Fibroblast of skin of right quadriceps (primary cell): ENCODE measurements around the gene NANOS2.

Source experiments
- DNase-seq: peaks from one replicate; pipeline ENCODE4 v3.0.0-alpha.2; 2013

NANOS2 gene

DNA sequence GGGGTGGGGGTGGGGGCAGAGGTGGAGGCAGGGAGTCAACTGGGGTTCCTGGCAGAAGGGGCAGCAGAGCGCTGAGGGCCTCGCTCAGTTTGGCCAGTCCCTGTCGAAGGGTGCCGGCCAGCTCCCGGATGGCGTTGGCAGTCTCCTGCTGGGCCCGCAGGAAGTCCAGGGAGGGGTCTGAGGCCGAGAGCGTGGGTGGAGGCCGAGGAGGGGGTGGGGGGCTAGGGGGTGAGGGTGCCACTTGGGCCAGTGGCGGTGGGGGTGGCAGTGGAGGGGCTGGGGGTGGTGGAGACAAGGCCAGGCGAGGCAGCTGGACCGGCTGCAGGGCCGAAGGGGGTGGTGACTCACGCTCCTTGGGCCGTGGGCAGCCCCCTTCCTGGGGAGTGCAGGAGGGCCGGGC, 23.7 kb downstream of the NANOS2 start:
- no peak for DNase-seq

DNA sequence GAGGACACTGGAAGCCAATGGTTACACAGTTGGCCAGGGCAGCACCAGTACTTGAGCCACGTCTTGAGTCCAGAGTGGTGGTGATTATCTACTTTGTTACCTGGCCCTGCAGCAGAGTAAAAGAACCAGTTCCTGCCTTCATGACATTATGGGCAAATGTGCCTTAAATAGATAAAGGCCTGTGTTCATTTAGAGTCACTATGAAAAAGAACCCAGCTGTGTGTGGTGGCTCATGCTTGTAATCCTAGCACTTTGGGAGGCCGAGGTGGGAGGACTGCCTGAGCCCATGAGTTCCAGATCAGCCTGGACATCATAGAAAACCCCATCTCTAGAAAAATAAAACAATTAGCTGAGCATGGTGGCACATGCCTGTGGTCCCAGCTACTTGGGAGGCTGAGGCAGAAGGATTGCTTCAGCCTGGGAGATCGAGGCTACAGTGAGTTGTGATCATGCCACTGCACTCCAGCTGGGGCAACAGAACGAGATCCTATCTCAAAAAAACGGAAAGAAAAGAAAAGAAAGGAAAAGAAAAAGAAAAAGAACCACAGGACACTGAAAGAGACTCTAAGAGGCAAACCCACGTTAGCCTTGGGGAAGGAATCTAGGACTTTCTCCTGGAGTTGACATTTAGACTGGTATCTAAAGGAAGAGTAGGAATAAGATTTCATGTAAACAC, 25.2 kb downstream of the NANOS2 start:
- DNase-seq, result no peak

DNA sequence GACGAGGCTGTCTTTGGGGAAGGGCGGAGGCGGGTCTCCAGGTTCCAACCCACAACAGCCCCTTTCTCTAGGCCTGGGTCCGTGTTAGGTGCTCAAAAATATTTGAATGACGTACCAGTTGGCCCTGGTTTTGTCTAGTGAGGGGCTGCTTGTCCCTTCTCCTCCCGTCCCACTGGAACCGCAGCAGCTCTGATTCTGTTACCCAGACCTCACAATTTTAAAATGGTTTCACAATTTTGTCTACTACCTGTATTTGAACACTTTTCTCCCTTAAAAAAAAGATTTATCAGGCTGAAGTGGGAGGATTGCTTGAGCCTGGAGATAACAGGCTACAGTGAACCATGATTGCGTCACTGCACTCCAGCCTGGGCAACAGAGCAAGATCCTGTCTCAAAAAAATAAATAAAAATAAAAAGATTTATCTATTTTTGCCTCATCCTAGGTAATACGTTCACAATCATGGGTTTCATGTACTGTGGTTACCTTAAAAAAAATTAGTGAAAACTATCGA, 27.3 kb downstream of the NANOS2 start:
- no peak for DNase-seq

DNA sequence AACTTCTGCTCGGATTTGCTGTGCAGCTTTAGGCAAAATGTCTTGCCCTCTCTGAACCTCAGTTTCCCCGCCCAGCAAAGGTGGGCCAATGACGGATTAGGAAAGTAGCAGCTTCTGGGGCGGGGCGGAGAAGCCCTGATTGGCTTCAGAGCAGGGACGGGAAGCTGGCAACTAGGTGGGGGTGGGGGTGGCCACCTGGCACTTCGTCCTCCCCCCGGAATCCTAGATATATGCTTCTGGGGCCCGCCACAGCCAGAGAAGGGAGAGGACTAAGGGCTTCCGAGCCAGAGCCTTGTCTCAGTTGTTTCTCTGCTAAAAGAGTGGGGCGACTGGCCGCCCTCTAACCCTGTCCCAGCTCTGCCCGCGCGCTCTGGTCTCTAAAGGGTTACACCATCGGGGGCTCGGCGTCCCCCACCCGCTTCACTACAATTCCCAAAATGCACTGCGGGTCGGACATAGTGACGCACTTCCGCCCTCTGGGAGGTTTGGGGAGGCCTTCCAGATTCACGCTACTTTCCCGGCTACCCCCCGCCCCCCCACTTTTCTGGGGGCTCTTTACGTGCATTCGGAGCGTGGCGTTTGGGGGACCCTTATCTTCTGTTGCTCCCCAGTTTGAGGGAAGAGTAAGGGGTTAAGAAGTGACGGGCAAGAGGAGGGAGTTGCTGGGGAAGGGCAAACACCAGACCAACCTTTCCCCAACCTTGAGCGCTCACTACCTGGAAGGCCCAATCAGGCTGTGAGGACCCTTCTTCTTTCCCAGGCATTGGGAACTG, 28.0 kb downstream of the NANOS2 start:
- peak; percentile 95 for DNase-seq

DNA sequence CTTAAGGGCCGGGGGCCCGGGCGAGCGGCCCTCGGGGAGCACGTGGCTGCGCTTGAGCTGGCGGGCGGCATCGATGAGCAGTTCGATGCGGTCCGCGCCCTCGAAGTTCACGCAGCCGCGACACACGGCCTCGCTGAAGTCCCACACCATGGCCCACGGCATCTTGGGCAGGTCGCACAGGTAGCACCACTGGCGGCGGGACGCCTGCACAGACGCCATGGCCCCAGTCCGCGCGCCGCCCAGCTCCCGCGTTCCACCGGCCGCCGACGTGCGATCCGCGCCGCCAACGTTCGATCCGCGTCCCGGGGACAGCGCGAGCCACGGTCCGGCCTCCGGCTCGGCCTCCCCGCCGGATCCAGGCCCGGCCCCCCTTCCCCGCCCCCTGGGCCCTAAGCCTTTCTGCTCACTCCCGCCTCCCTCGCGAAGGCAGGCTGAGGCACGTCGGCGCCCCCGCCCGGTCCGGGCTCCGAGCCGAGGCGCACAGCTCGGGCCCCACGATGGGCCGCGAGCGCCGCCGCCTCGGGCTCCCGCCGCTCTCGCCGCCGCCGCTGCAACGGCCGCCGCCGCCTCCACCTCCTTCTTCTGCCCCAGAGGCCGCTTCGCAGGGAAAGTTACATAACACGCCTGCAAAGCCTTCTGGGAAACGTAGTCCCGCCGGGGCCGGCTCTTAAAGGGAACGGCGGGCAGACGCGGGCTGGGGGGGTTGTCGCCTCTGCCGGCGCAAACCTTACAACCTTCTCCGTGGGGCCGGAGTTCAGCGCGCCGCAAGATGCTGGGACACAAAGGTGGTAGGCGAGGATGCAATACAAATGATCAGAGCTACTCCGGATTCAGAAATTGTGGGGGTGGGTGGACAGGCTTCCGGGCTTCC, 28.8 kb downstream of the NANOS2 start, which contains the start of gene IRF2BP1:
IRF2BP1 (minus strand) TSS at position 586 of the 871 bp plus-strand sequence; CDS start at position 219, 367 bp downstream.
- DNase-seq, result peak; percentile 92

DNA sequence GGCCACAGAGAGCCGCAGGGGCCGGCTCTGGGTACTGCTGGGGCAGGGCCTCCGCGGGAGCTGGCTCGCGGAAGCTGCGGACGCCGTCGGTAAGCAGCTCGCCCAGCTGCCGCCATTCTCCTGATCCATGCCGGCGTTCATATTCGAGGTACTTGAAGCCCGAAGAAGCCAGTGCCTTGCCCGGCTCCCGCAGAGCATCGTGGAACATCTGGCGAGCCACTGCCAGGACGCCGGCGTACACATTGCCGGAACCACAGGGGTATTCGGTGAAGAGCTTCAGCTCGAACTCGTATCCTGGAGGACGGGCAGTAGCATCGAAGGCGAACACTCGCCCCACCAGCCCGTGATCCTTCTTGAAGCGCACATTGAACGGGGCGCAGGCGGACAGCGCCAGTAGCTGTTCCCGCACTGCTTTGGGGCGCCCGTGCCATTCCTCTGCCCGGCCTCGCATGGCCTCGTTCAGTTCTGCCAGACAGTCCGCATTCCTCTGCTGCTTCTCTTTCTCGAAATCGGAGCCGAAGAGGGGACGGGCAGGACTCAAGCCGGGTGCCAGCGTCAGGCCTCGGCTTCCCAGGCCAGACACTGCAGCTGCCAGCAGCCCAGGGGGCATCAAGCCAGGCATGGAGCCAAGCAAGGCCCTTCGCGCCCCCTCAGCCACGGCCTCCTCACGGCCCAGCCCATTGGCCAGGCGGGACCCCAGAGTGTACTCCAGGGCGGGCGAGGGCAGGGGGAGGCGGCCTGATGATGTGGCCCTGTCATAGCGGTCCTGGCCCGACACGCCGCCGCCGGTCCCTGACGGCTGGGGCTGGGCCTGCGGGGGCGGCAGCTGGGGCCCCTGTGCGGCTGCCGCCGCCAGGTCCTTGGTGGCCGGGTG, 29.7 kb downstream of the NANOS2 start:
- no peak for DNase-seq

DNA sequence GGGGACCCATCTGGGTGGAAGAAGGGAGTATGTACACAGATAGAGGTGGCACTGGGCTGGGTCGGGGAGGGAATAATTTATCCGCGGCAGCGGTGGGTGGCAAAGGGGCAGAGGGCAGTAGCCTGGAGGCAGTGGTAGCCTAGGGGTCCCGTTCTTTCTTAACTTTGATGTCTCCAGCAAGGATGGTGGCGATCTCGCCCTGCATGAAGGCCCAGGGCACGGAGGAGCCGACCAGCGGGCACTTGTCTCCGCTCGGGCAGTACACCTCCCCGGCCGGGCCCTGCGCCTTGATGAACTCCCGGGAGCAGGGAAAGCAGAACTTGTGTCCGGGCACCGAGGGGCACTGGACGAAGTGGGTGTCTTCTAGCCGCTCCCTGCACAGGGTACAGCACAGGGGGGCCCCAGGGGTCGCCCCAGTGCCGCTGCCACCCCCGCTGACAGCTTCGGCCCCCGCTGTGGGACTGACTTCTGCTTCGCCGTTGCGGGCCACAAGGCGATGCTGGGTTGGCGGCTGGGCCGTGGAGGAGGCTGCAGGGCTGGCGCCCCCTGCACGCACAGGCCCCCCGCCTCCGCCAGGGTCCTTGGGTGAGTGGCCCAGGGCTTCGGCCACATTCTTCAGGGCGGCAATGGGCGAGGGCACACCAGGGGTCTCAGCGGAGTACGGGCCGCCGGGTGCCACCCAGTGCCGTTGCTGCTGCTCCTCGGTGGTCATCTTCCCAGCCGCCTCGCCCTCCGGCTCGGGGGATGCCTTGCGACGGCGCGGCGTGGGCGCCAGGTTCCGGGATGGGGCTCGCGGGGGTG, 30.5 kb downstream of the NANOS2 start:
- no peak for DNase-seq

DNA sequence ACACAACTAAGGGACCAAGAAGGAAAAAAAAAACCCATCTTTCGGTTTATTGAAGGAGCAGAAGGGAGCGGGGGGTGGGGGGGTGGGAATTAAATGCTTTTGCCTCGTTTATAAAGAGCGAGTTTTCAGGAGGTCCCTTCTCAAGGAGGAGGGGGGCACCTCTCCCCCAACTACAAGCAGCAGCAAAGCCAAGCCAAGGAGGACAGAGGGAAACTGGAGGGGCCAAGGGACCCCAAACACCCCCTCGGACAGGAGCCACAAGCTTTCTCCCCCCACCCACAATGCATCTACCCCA, 31.0 kb downstream of the NANOS2 start:
- DNase-seq, result no peak

DNA sequence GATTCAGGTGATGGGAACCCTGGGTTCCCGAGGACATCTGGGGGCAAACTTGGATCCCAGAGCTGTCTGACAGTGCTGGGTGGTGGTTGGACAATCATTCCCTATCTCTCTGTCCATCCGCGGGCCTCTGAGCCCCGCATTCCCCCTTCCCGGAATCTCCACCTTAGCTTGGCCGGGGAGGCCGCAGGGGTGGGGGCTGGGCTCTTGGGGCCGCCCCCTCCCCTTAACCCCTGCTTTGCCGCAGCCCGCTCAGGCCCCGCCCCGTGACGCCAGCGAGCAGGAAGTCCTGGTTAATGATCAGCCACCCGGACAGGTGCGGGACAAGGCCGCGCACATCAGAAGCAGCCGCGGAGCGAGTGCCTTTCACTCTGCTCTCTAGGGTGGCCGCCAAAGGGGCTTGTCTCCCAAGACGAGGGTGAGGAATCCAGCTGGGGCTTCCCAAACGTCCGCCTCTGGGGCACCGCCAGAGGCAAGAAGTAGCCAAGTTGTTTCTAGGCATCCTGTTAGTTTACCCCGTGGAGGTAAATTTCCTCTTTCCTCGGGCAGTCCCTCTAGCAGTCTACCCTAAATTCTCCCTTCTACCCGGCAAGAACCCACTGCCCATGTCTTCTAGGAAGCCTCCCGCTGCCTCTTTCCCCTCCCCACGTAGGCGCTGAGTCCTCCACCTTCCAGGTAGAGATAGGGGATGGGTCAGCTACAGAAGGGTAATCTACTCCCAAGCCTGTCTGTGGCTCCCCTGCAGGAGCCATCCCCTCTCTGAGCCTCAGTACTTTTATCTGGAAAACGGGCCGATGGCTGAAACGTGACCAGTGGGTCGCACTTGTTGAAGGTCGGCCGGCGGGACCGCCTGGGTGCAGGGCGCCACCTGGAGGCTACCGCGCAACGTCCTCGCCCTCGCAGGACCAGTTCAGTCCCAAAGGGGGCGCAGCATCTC, 31.7 kb downstream of the NANOS2 start:
- peak; percentile 81 for DNase-seq

DNA sequence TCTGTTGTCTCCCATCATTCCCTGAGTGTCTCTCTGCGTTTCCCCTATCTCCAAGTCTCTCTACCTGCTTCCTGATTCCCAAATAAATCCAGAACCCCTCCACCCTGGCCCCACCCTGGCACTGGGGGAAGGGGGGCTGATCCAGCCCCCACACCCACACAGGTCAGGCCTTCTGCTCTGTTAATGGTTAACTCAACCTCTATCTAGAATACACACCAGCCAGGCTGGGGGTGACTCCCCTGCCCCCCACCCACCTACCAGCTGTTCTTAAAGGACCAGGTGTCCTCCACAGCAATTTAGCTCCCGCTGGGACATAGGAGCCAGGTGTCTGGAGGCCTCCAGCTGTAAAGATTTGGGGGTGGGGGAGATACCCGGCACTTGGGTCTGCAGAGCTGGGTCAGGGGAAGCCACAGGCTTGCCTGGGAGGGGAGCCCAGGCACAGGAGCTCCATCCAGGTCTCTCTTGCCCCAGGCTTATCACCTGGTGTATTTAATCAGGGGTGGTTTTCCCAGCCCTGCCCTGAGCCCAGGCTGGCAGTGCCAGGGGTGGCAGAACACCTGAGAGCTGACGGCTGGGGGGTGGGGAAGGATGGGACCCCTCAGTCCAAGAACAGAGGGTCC, 32.6 kb downstream of the NANOS2 start:
- DNase-seq, result no peak

DNA sequence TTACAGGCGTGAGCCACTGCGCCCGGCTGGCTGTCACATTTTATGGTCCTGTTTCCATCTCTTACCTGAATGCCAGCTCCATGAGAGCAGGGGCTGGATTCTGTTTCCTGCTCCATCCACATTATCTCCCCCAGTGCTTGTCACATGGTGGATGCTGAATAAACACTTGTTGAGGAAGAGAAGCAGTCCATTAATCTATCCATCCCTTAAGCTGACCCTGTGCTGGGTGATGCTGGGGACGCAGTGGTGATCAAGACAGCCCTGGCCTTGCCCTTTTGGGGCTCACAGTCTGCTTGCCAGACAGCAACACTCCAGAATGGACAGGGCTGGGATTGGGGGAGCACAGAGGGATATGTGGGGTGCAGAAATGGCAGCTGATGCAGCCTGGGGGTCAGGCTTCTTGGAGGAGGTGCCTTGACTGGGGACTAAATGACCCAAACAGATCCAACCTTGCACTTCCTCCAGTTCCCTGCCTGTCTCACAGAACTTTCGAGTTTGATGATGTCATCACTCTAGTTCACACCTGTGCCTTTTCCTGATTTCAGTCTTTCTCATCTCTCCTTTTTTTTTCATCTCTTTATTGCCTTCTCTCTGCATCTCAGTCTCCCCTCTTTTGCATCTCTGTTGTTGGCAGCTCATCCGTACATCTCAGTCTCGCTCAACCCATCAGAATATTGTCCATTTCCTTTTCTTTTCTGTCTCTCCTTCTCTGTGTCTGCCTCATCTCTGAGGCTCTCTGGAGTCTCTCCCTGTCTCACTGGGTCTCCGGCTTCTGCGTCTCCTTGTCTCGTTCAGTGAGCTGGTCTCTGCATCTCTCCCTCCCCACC, 33.3 kb downstream of the NANOS2 start:
- no peak for DNase-seq

DNA sequence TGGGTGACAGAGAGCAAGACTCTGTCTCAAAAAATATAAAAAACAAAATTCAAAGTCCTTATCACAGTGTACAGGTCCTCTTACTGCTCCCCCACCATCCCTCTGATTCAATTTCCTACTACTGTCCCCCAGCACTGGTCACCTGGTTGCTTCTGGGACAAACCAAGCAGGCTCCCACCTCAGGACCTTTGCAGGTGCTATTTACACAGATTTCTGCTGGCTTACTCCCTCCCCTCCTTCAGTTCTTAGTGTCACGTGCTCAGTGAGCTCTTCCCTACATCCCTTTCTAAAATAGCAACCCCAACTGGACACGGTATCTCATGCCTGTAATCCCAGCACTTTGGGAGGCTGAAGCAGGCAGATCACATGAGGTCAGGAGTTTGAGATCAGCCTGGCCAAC, 34.6 kb downstream of the NANOS2 start:
- DNase-seq, result no peak

DNA sequence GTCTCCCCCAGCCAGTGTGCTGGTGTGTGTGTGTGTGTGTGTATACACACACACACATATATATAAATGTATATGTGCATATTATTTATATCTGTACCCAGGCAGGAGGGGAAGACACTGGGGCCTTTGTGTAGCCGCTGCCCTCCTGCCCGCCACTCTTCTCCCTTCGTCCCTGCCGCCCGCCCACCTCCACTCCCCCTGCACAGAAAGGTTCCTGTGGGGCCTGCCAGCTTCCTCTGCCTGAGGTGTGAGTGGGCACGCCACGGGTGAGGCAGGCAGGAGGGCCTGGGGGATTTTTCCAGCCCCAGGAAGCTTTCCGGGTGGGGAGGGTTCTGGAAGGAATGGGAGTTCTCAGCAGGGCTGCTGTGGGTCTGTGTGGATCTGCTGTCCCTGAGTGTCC, 35.5 kb downstream of the NANOS2 start:
- no peak for DNase-seq

DNA sequence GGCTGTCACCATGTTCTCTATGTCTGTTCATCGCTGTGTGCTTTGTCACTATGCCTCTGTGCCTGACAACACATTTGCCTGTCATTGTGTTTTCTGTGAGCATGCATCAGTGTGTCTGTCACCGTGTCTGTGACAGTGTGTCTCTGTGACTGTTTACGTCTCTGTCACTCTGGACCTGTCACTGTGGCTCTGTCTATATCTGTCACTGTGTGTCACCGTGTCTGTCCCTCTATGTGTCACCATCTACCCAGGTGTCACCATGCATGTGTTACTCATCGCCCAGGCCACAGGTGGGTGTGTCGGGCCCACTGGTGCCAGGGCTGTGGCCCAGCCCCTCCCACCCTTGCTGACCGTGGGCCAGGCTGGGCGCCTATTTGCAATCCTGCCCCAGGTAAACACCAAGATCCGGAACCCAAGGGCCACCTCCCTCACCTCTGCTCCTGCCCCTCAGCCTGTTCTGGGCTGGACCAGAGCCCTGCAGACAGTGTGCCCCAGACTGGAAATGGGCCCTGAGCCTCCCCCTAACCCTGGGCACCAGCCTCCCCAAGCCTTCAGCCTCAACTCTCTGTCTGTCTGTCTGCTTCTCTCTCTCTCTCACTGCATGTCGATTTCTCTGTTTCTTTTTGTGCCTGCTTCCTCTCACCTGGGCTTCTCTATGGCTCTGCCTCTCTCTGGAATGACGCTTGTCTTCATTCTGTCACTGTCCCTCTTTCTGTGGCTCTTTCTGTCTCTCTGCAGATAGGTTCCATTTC, 36.4 kb downstream of the NANOS2 start:
- DNase-seq, result no peak

DNA sequence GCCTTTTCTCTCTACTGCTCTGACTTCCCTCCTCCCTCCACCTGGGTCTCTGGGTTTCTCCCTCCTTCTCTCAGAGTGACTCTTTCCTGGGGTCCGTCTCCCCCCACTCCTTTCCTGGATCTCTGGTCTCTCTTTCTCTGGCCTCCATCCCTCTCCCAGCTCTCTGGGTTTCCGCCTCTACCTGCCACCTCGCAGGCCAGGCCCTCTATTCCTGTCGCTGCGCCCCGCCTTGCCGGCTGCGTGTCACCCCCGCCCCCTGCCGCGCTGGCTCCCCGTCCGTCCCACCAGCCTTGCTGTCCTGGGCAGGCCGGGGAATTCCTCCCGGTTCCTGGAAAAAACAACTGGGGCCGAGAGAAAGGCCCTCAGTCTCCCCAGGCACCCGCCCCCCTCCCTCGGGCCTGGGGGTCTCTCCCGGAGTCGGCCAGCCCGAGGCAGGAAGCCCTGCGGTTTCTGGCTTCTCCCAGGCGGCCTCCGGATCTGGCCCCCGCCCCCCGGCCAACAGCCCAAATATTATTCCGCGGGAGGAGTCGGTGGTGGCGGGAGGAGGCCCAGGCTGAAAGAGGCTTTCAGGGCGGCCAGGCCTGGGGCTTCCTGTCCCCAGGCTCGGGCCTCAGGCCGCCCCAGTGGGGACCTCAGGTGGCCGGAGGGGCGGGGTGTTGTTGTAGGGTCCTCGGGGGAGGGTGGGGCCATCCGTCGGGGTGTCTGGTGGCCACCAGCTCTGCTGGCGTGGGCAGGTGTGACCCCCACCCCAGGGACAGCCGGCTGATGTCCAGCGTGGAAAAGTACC, 38.0 kb downstream of the NANOS2 start:
- DNase-seq, result peak; percentile 71

DNA sequence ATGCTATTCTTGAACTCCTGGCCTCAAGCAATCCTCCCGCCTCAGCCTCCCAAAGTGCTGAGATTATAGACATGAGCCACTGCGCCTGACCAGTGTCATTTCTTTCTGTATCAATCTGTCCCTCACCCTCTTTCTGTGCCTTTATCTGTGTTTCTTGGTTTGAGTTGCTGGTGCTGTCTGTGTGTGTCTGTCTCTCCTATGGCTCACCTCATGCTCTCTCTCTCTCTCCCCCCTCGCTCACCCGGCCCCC, 38.5 kb downstream of the NANOS2 start:
- no peak for DNase-seq

DNA sequence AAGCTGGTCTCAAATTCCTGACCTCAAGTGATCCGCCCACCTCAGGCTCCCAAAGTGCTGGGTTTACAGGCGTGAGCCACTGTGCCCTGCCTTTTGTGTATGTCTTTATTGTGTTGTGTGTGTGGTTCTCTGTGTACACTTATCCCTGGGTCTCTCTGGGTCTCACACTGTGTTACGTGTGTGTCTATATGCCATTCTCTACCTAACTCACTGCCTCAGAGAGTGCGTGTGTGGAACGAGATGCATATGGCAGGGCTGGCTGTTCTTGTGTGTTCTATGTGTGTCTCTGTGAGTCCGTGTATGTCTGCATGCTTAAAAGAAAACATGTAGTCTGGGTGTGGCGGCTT, 40.0 kb downstream of the NANOS2 start:
- DNase-seq, result no peak

DNA sequence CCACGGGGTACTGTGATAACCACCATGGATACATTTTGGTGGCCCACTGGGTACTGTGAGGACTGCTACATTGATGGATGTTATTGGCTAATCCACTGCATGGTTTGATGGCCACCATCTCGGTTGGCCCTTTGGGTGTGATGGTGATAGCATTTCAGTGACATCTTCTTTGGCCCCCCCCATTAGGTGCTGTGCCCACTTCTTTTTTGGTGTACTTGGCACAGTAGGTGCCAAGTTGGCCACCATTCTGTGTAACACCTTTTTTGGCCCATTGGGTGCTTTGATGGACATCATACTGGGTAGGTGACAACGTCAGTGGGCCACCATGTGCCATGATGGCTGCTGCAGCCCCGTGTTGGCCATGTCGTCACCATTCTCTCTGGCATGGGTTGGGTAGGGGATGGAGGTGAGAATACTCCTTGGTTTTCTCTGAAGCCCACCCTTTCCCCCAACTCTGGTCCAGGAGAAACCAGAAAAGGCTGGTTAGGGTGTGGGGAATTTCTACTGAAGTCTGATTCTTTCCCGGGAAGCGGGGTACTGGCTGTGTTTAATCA, 41.3 kb downstream of the NANOS2 start:
- DNase-seq, result no peak
